GM21360 (cell line): ENCODE measurements around the gene SLC25A24.

Experiments
- ATAC-seq: cut with Tn5 transposase; IDR thresholded peaks from one replicate; pipeline ENCODE4 v1.9.1; 2021; ENCODE audit warnings: mild to moderate bottlenecking, moderate library complexity; ENCODE audit not compliant: unreplicated experiment

The SLC25A24 gene

GRCh38 chr1:108108119-108108518 is 92.0 kb downstream of the SLC25A24 start:
- no peak for ATAC-seq

- no peak for ATAC-seq
Observed at GRCh38 chr1:108107658-108108057, 92.5 kb downstream of the SLC25A24 start.

GRCh38 chr1:108106775-108107174 is 93.4 kb downstream of the SLC25A24 start:
- no peak for ATAC-seq

- ATAC-seq, result no peak
Observed at GRCh38 chr1:108100148-108100547, 100.0 kb downstream of the SLC25A24 start.

- no peak for ATAC-seq
Observed at GRCh38 chr1:108097018-108097417, 103.1 kb downstream of the SLC25A24 start.

GRCh38 chr1:108096089-108096488 is 104.1 kb downstream of the SLC25A24 start:
- no peak for ATAC-seq

- no peak for ATAC-seq
Observed at GRCh38 chr1:108089477-108089876, 110.7 kb downstream of the SLC25A24 start.

GRCh38 chr1:108085628-108086027 is 114.5 kb downstream of the SLC25A24 start:
- ATAC-seq, result no peak

- ATAC-seq, result no peak
Observed at GRCh38 chr1:108084866-108085477, 115.2 kb downstream of the SLC25A24 start.
